GM18508 (cell line): Measurements from ENCODE around the gene STATH.
"Not testable (repeated sequence)": the region's sequence is repeated elsewhere in the genome, so short reads cannot be mapped to it uniquely, and the experiment has no call there.

Experiments
- ATAC-seq: cut with Tn5 transposase; IDR thresholded peaks from one replicate; pipeline ENCODE4 v1.9.1; 2021; ENCODE audit warnings: moderate number of reproducible peaks; ENCODE audit not compliant: insufficient read depth, unreplicated experiment

The STATH gene

DNA sequence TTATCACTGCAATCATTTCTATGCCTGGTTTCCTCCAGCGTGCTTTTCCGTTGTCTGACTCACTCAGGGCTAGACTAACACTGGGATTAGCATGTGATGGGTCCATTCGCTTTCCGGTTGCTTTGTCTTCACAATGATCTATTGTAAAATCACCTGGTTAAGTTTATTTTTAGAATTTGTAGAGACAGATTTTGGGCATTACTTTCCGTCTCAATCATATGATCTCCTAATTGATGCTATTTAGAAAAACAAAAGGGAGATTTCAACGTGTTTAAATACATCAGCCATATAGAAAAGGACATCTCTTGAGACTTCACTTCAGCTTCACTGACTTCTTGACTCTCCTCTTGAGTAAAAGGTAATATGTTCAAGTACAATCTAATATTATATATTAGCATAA lies 54.4 kb downstream of the STATH start, which contains the start of gene HTN1:
Gene HTN1 (plus strand): TSS at position 301 of the 400 bp plus-strand sequence. CDS start 2,639 bp downstream, outside the sequence.
- ATAC-seq: not testable (repeated sequence)
